IPS-20b (cell line): ENCODE data around the gene MAST3.
"Not testable (repeated sequence)": the region's sequence is repeated elsewhere in the genome, so short reads cannot be mapped to it uniquely, and the experiment has no call there.

ENCODE experiments used
- H3K27ac ChIP-seq: one replicate; pipeline ENCODE4 v1.5.1; 2013; ENCODE audit warnings: low read length
- H3K27me3 ChIP-seq: 2 replicates; pipeline ENCODE4 v1.6.1; 2013; ENCODE audit warnings: mild to moderate bottlenecking, low read length, inconsistent platforms; ENCODE audit not compliant: insufficient read depth
- H3K36me3 ChIP-seq: 2 replicates; pipeline ENCODE4 v1.6.1; 2013; ENCODE audit warnings: low read depth, mild to moderate bottlenecking, inconsistent platforms, low read length, moderate library complexity; ENCODE audit not compliant: insufficient read depth
- H3K4me1 ChIP-seq: 2 replicates; pipeline ENCODE4 v1.6.1; 2013; ENCODE audit warnings: mild to moderate bottlenecking, control low read depth, inconsistent platforms, low read length, moderate library complexity; ENCODE audit not compliant: insufficient read depth
- H3K4me3 ChIP-seq: 2 replicates; pipeline ENCODE4 v1.5.1; 2013; ENCODE audit warnings: mild to moderate bottlenecking, low read length, inconsistent platforms
- H3K9ac ChIP-seq: 2 replicates; pipeline ENCODE4 v1.6.1; 2013; ENCODE audit warnings: low read depth, mild to moderate bottlenecking, inconsistent platforms, low read length, moderate library complexity
- H3K9me3 ChIP-seq: 2 replicates; pipeline ENCODE4 v1.6.1; 2013; ENCODE audit warnings: mild to moderate bottlenecking, low read depth, low read length, inconsistent platforms; ENCODE audit not compliant: insufficient read depth

MAST3 gene

DNA sequence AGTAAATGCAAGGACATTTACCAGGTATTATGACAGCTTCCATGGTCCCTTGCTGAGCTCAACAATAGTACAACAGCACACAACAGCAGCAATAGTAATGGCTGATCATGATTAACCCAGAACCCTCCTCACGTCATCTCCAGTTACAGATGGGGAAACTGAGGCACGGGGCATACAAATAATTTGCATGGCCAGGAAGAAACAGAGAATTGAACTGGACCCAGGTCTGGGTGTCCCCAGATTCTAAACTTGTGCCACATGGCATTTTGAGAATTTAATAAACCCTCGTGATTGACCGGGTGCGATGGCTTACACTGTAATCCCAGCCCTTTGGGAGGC is 7.2 kb downstream of the MAST3 start:
- peak overlapping the region; percentile 68 for H3K4me3 ChIP-seq
- H3K27me3 ChIP-seq: peaks cover 25% of the 10 kb centered on the region
- no peaks in the 10 kb centered on the region; the same call in 1 of the 2 replicates for H3K4me1 ChIP-seq
- peak overlapping the region; percentile 33; the same call in 1 of the 2 replicates for H3K9ac ChIP-seq
- H3K9me3 ChIP-seq: no peaks in the 10 kb centered on the region
- H3K27ac ChIP-seq: no peak overlapping the region
- no peaks in the 10 kb centered on the region for H3K36me3 ChIP-seq

DNA sequence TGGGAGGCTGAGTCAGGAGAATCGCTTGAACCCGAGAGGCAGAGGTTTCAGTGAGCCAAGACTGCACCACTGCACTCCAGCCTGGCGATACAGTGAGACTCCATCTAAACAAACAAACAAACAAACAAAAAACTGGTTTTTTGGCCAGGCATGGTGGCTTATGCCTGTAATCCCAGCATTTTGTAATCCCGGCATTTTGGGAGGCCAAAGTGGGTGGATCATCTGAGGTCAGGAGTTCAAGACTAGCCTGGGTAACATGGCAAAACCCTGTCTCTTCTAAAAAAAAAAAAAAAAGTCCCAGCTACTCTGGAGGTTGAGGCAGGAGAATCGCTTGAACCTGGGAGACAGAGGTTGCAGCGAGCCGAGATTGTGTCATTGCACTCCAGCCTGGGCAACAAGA is 7.7 kb downstream of the MAST3 start:
- H3K9ac ChIP-seq, H3K27ac ChIP-seq, H3K36me3 ChIP-seq, H3K9me3 ChIP-seq, H3K4me1 ChIP-seq, H3K4me3 ChIP-seq: not testable (repeated sequence)
- H3K27me3 ChIP-seq: peaks cover 25% of the 10 kb centered on the region

- H3K27ac ChIP-seq: no peak overlapping the region
- H3K4me1 ChIP-seq: no peaks in the 10 kb centered on the region; the same call in 1 of the 2 replicates
- H3K27me3 ChIP-seq: peaks cover 41% of the 10 kb centered on the region
- no peak overlapping the region for H3K4me3 ChIP-seq
- H3K9ac ChIP-seq: no peak overlapping the region
- H3K9me3 ChIP-seq: no peaks in the 10 kb centered on the region
- H3K36me3 ChIP-seq: no peaks in the 10 kb centered on the region
Measured at GRCh38 chr19:18107235-18107634, 9.7 kb downstream of the MAST3 start.

DNA sequence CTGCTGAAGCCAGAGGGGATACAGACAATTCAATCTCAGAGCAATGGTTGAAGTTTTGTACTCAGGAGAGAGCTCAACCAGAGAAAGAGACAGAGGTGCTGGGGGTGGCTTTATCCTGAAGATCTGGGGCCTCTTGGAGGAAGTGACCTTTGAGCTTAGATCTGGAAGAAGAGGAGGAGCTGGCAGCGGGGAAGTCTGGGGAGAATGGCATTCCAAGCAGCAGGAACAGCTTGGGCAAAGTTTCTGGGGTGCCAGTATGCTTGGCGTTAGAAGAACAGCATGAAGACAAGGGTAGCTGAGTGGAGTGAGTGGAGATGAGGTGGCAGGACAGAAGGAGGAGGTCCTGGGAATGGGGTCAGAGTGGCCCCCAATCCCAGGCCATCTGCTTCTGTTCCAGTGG is 11.3 kb downstream of the MAST3 start:
- Histone ChIP-seq H3K9ac (no peak overlapping the region), H3K36me3 (no peaks in the 10 kb centered on the region), H3K27ac (no peak overlapping the region), H3K4me1 (no peaks in the 10 kb centered on the region; the same call in 1 of the 2 replicates), H3K9me3 (no peaks in the 10 kb centered on the region), H3K4me3 (peak overlapping the region; percentile 76; the same call in 1 of the 2 replicates), H3K27me3 (peaks cover 41% of the 10 kb centered on the region)

DNA sequence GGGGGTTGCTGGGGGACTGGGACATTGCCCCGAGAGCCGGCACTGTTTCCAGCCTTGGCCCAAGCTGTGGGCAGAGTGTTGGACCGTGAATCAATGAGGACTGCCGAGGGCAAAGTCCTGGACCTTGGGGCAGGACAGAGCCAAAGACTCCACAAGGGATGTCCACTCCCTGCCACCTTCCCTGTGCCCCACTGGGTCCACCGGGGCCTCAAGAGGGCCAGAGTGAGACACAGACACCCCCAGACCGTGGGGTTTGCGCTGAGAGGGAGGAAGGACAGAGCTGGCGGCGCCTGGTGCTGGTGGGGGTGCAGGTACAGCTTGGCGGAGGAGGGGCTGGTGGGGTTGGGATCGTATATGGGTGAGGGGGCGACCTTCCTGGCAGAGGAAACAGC is 11.8 kb downstream of the MAST3 start:
- H3K27ac ChIP-seq: no peak overlapping the region
- H3K27me3 ChIP-seq: peaks cover 41% of the 10 kb centered on the region
- no peaks in the 10 kb centered on the region; the same call in 1 of the 2 replicates for H3K4me1 ChIP-seq
- no peaks in the 10 kb centered on the region for H3K9me3 ChIP-seq
- peak overlapping the region; percentile 34; the same call in 1 of the 2 replicates for H3K9ac ChIP-seq
- H3K36me3 ChIP-seq: no peaks in the 10 kb centered on the region
- H3K4me3 ChIP-seq: peak overlapping the region; percentile 76

DNA sequence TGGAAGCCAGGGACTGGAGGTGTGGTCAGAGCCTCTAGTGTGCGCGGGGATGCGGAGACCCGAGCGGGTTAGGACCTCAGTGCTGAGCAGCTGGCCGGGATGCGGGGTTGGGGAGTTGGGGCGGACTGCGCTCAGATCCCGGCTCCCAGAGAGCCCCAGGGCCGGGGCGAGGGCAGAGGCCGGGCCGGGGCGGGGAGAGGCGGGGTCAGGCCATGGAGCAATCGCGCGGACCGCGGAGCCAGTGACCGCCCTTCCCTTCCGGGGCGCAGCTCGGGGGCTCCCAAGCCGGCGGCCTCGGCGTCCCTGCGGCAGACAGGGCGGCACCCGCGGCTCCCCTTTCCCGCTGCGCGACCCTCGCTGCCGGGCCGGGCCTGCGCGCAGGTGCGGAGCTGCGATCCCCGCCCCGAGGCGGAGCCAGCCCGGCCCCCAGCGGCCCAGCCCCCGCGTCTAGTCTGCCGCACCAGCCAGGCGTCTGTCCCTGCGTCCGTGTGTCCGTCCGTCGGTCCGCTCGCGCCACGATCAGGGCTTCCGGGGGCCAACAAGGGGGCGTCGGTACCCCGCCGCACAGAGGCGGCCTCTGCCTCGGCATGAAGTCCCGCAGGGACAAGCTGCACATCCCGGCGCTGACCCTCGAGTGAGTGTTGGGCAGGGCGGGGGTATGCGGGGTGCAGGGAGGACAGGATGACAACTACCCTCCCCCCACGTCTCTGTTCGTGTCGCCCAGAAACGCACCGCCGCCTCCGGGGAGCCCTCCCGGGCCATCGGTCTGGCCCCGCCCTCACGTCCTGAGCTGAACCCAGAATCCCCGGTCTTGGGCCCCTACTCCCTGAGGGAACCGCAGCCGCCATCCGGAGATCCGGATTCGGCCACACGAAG is 12.4 kb downstream of the MAST3 start:
- Histone ChIP-seq H3K27me3 (peaks cover 41% of the 10 kb centered on the region), H3K36me3 (no peaks in the 10 kb centered on the region), H3K9me3 (no peaks in the 10 kb centered on the region), H3K27ac (no peak overlapping the region), H3K9ac (peak overlapping the region; percentile 34; the same call in 1 of the 2 replicates), H3K4me3 (peak overlapping the region; percentile 76), H3K4me1 (no peaks in the 10 kb centered on the region; the same call in 1 of the 2 replicates)

- Histone ChIP-seq H3K9ac (peak overlapping the region; percentile 32; the same call in 1 of the 2 replicates), H3K27me3 (peaks cover 41% of the 10 kb centered on the region), H3K36me3 (no peaks in the 10 kb centered on the region), H3K27ac (no peak overlapping the region), H3K9me3 (no peaks in the 10 kb centered on the region), H3K4me1 (no peaks in the 10 kb centered on the region; the same call in 1 of the 2 replicates), H3K4me3 (peak overlapping the region; percentile 76; the same call in 1 of the 2 replicates)
Measured at GRCh38 chr19:18110609-18111232, 13.1 kb downstream of the MAST3 start.

- no peaks in the 10 kb centered on the region for H3K9me3 ChIP-seq
- no peak overlapping the region for H3K4me3 ChIP-seq
- no peaks in the 10 kb centered on the region for H3K36me3 ChIP-seq
- no peak overlapping the region for H3K9ac ChIP-seq
- no peak overlapping the region for H3K27ac ChIP-seq
- H3K4me1 ChIP-seq: peaks cover 4% of the 10 kb centered on the region; the same call in 1 of the 2 replicates
- H3K27me3 ChIP-seq: peaks cover 34% of the 10 kb centered on the region
Measured at GRCh38 chr19:18112989-18113478, 15.5 kb downstream of the MAST3 start.

DNA sequence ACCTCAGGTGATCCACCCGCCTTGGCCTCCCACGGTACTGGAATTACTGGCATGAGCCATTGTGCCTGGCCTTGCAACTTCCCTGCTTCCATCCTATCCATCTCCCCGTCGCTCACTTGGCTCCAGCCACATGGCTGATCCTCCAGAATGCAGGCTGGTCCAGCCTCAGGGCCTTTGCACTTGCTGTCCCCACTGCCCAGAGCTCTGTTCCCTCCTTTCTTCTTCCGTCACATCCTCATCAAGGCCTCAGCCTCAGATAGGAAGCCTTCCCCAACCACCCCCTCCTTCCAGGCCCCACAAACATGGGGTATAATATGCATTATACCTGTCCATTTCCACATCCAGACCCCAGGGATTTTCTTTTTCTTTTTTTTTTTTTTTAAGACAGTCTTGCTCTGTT is 16.2 kb downstream of the MAST3 start:
- Histone ChIP-seq H3K27ac (no peak overlapping the region), H3K4me1 (peaks cover 4% of the 10 kb centered on the region; the same call in 1 of the 2 replicates), H3K27me3 (peaks cover 28% of the 10 kb centered on the region), H3K9me3 (no peaks in the 10 kb centered on the region), H3K36me3 (no peaks in the 10 kb centered on the region), H3K9ac (no peak overlapping the region), H3K4me3 (no peak overlapping the region)

- Histone ChIP-seq H3K27ac (no peak overlapping the region), H3K36me3 (no peaks in the 10 kb centered on the region), H3K9me3 (no peaks in the 10 kb centered on the region), H3K4me1 (peaks cover 4% of the 10 kb centered on the region; the same call in 1 of the 2 replicates), H3K9ac (no peak overlapping the region), H3K27me3 (peaks cover 25% of the 10 kb centered on the region), H3K4me3 (no peak overlapping the region)
Measured at GRCh38 chr19:18114483-18114882, 16.9 kb downstream of the MAST3 start.

DNA sequence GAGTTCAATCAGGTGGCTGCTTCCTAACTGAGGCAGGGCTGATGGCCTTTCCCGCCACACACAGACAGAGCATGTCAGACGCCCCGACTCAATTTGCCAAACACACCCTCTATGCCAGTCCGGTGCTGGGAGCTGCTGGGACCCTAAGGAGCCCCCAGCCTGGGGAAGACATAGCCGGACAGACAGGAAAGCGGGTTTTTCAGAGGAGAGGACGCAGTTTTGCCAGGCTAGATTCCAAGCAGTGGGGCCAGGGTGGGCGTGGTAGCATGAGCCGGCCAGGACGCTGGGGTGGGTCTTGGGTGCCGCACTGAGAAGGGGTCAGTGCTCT is 19.8 kb downstream of the MAST3 start:
- Histone ChIP-seq H3K4me1 (peaks cover 4% of the 10 kb centered on the region), H3K27ac (no peak overlapping the region), H3K9me3 (no peaks in the 10 kb centered on the region), H3K36me3 (no peaks in the 10 kb centered on the region), H3K4me3 (peak overlapping the region; percentile 60; the same call in 1 of the 2 replicates), H3K9ac (peak overlapping the region; percentile 67; the same call in 1 of the 2 replicates), H3K27me3 (peaks cover 6% of the 10 kb centered on the region; the same call in 1 of the 2 replicates)
